ENCODE measurements around the gene MED27.

Gene MED27

GRCh38 chr9:132007371-132008025 lies 72.2 kb downstream of the MED27 start:
- no peak for DNase-seq
- in situ Hi-C loops (cut with HindIII; ENCODE audit: low pct_ligation_motif_present, low pct_unique_long_range_greater_than_20kb, low sequenced_read_pairs) = no loop called here

- DNase-seq = peak; percentile 4
- in situ Hi-C loops (cut with HindIII; ENCODE audit: low pct_ligation_motif_present, low pct_unique_long_range_greater_than_20kb, low sequenced_read_pairs) = no loop called here
Observed at GRCh38 chr9:132006677-132007370, 72.8 kb downstream of the MED27 start.

GRCh38 chr9:132005899-132006298 lies 73.8 kb downstream of the MED27 start:
- in situ Hi-C loops (cut with HindIII; ENCODE audit: low pct_ligation_motif_present, low pct_unique_long_range_greater_than_20kb, low sequenced_read_pairs) = no loop called here
- no peak for DNase-seq

GRCh38 chr9:132004323-132004722 lies 75.3 kb downstream of the MED27 start:
- in situ Hi-C loops (cut with HindIII; ENCODE audit: low pct_ligation_motif_present, low pct_unique_long_range_greater_than_20kb, low sequenced_read_pairs) = no loop called here
- DNase-seq = no peak

- DNase-seq = no peak
- in situ Hi-C loops (cut with HindIII; ENCODE audit: low pct_ligation_motif_present, low pct_unique_long_range_greater_than_20kb, low sequenced_read_pairs) = no loop called here
Observed at GRCh38 chr9:132003896-132004295, 75.8 kb downstream of the MED27 start.

GRCh38 chr9:132003319-132003704 lies 76.4 kb downstream of the MED27 start:
- in situ Hi-C loops (cut with HindIII; ENCODE audit: low pct_ligation_motif_present, low pct_unique_long_range_greater_than_20kb, low sequenced_read_pairs) = no loop called here
- DNase-seq = no peak

GRCh38 chr9:132002643-132003318 lies 76.9 kb downstream of the MED27 start:
- no peak for DNase-seq
- in situ Hi-C loops (cut with HindIII; ENCODE audit: low pct_ligation_motif_present, low pct_unique_long_range_greater_than_20kb, low sequenced_read_pairs) = no loop called here

- in situ Hi-C loops (cut with HindIII; ENCODE audit: low pct_ligation_motif_present, low pct_unique_long_range_greater_than_20kb, low sequenced_read_pairs) = no loop called here
- DNase-seq = no peak
Observed at GRCh38 chr9:132001567-132001966, 78.1 kb downstream of the MED27 start.

GRCh38 chr9:132000659-132001058 lies 79.0 kb downstream of the MED27 start:
- no peak for DNase-seq
- in situ Hi-C loops (cut with HindIII; ENCODE audit: low pct_ligation_motif_present, low pct_unique_long_range_greater_than_20kb, low sequenced_read_pairs) = no loop called here

GRCh38 chr9:131999692-132000551 lies 79.7 kb downstream of the MED27 start:
- in situ Hi-C loops (cut with HindIII; ENCODE audit: low pct_ligation_motif_present, low pct_unique_long_range_greater_than_20kb, low sequenced_read_pairs) = no loop called here
- peak; percentile 79 for DNase-seq

GRCh38 chr9:131997779-131998178 lies 81.9 kb downstream of the MED27 start:
- DNase-seq = no peak
- in situ Hi-C loops (cut with HindIII; ENCODE audit: low pct_ligation_motif_present, low pct_unique_long_range_greater_than_20kb, low sequenced_read_pairs) = no loop called here

- in situ Hi-C loops (cut with HindIII; ENCODE audit: low pct_ligation_motif_present, low pct_unique_long_range_greater_than_20kb, low sequenced_read_pairs) = no loop called here
Observed at GRCh38 chr9:131997076-131997475, 82.6 kb downstream of the MED27 start.

GRCh38 chr9:131995382-131995781 lies 84.3 kb downstream of the MED27 start:
- DNase-seq = no peak
- in situ Hi-C loops (cut with HindIII; ENCODE audit: low pct_ligation_motif_present, low pct_unique_long_range_greater_than_20kb, low sequenced_read_pairs) = no loop called here

More at GRCh38 chr9:131997076-131997475, 82.6 kb downstream of the MED27 start:
- DNase-seq = no peak

- no peak for DNase-seq
Observed at GRCh38 chr9:131994364-131995125, 85.1 kb downstream of the MED27 start.

GRCh38 chr9:131992906-131993657 lies 86.6 kb downstream of the MED27 start:
- DNase-seq = no peak
- in situ Hi-C loops (cut with HindIII; ENCODE audit: low pct_ligation_motif_present, low pct_unique_long_range_greater_than_20kb, low sequenced_read_pairs) = no loop called here

More at GRCh38 chr9:131994364-131995125, 85.1 kb downstream of the MED27 start:
- in situ Hi-C loops (cut with HindIII; ENCODE audit: low pct_ligation_motif_present, low pct_unique_long_range_greater_than_20kb, low sequenced_read_pairs) = no loop called here

- DNase-seq = no peak
- in situ Hi-C loops (cut with HindIII; ENCODE audit: low pct_ligation_motif_present, low pct_unique_long_range_greater_than_20kb, low sequenced_read_pairs) = no loop called here
Observed at GRCh38 chr9:131987232-131987631, 92.4 kb downstream of the MED27 start.

- in situ Hi-C loops (cut with HindIII; ENCODE audit: low pct_ligation_motif_present, low pct_unique_long_range_greater_than_20kb, low sequenced_read_pairs) = no loop called here
Observed at GRCh38 chr9:131986576-131986975, 93.1 kb downstream of the MED27 start.

More at GRCh38 chr9:131986576-131986975, 93.1 kb downstream of the MED27 start:
- no peak for DNase-seq

Data from ACHN (cell line).